Activated CD4-positive, alpha-beta memory T cell treated with anti-CD3 and anti-CD28 coated beads for 36 hours (primary cell): Measurements from ENCODE around the gene CDK18. TPM values are rescaled to one million over a fixed set of nuclear protein-coding genes. Genes with fewer than 3 reads are reported as not detected.

Source experiments
- CTCF ChIA-PET: fragments of 350-600 bp; sonication (Branson Sonifier 250); formaldehyde crosslinking; loops from one replicate; lab custom pipeline; 2021; ENCODE audit warnings: antibody characterized with exemption, inconsistent platforms; lab: Charles Lee
- POLR2A ChIA-PET: fragments of 350-600 bp; sonication (Branson Sonifier 250); formaldehyde crosslinking; loops from one replicate; lab custom pipeline; 2021; ENCODE audit warnings: antibody characterized with exemption; lab: Charles Lee
- DNase-seq: peaks from one replicate; pipeline ENCODE4 v3.0.0-alpha.2; 2020
- H3K27ac Mint-ChIP-seq: one replicate; pipeline ENCODE4 v1.8.0; 2021; ENCODE audit warnings: mixed read lengths
- H3K27me3 Mint-ChIP-seq: one replicate; pipeline ENCODE4 v1.8.0; 2021; ENCODE audit warnings: mixed read lengths
- H3K36me3 Mint-ChIP-seq: one replicate; pipeline ENCODE4 v1.8.0; 2021; ENCODE audit warnings: mixed read lengths
- H3K4me1 Mint-ChIP-seq: one replicate; pipeline ENCODE4 v1.8.0; 2021; ENCODE audit warnings: low read depth, mixed read lengths
- H3K4me3 Mint-ChIP-seq: one replicate; pipeline ENCODE4 v1.8.0; 2021; ENCODE audit warnings: mild to moderate bottlenecking, mixed read lengths
- H3K9me3 Mint-ChIP-seq: one replicate; pipeline ENCODE4 v1.8.0; 2021; ENCODE audit warnings: mixed read lengths
- intact Hi-C: fragments of 100-400 bp; cut with micrococcal nuclease; formaldehyde crosslinking; loops from one replicate; pipeline ENCODE4 v1.15.1; 2023
- total RNA-seq, 2 experiments: library from RNA; stranded (reverse); gene quantifications; one replicate each; pipeline ENCODE4 v1.2.3, GENCODE V29; 2021

The CDK18 gene
- total RNA-seq, 2 experiments from 2014 or later = 2.5 to 2.6 TPM

DNA sequence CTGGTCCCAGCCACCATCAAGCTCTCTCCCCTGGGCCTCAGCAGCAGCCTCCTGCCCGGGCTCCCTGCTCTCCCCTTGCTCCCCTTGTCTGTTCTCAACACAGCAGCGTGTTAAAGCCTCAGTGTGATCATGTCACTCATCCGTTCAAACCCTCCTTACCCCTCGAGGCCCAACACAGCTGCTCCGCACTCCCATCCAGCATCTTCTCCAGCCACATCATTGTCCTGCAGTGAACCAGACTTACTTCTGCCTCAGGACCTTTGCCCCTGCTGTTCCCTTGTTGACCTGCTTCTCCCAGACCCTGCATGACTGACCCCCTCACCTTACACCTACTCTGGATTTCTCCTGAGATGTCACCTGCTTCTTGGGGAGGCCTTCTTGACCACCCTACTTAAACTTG, 13.3 kb downstream of the CDK18 start:
- H3K4me1 Mint-ChIP-seq = no peaks in the 10 kb centered on the region
- CTCF ChIA-PET = interaction anchor here (0.8 to 3.0 kb wide), 4 partner anchors 30 to 244 kb away, joined by 3 to 10 read pairs (median 4); no protein-coding TSS in a partner anchor
- no peak overlapping the region for H3K4me3 Mint-ChIP-seq
- no peaks in the 10 kb centered on the region for H3K9me3 Mint-ChIP-seq
- H3K27ac Mint-ChIP-seq = no peak overlapping the region
- POLR2A ChIA-PET = no interaction called here
- peaks cover 2% of the 10 kb centered on the region for H3K27me3 Mint-ChIP-seq
- intact Hi-C loops = no loop called here
- DNase-seq = no peak
- H3K36me3 Mint-ChIP-seq = no peaks in the 10 kb centered on the region

DNA sequence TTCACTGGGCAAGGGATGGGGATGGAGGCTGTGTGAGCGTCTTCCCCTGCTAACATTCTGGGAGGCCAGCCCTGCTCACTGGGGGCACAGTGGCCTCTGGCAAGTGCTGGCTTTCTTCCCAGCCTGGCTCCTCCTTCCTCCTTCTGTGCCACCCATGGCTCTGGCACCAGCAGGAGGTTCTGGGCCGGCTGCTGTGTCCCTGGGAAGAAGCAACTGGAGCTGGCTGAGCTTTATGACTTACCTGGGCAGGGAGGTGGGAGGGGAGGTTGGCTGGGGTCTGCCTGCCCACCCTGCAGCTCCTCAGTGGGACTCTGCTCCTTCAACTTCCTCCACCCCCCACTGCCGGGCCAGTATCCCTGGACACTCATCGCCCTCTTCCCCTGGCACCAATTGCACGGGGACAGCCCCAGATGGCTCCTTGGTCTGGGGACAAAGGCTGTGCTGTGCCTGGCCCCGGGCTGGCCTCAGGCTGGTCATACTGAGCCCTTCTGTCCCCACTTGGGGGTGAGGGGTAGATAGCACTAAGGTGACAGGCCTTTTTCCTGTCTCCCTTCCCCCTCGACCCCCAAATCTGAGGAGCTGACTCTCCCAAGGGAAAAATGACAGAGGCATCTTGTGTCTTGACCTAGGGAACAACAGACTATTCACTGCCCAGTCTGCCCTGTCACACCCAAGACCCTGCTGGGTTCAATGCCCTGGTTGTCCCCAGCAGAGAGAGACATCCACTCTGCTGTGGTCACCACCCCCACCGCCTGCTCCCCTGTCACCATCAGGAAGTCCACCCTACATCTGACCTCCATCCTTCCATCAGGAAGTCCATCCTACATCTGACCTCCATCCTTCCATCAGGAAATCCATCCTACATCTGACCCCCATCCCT, 14.4 kb downstream of the CDK18 start:
- CTCF ChIA-PET = interaction anchor here (0.6 to 11.0 kb wide), 4 partner anchors 10 to 183 kb away, joined by 3 to 321 read pairs (median 44); no protein-coding TSS in a partner anchor
- POLR2A ChIA-PET = no interaction called here
- no peak overlapping the region for H3K27ac Mint-ChIP-seq

DNA sequence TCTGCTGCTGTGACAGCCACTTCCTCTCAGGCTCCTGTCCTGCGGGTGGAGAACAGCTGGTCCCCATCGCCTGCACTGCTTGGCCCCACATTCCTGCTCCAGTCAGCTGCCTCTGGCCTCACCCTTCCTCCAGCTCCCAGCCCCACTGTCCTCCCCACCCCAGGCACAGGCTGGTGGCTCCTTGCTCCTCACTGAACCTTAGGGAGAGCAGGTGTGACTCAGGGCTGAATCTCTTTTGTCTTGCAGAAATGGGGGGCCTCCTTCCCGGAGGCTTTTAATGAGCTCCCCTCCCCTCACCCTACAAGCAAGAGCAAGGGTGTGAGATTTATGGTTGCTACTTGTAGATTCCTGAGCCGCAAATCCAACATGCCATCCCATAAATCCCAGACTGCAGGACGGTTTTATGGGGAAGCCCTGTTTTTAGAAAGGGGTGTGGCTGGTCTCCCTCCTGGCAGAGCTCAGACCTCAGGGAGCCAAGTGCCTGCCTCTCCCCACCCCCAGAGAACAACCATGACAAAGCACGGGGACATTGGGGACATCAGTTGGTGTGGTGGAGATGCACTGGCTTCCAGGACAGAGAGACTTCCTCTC, 15.2 kb downstream of the CDK18 start:
- no peak overlapping the region for H3K27ac Mint-ChIP-seq
- CTCF ChIA-PET = interaction anchor here (2.3 to 11.0 kb wide), 3 partner anchors 30 to 183 kb away, joined by 9 to 321 read pairs (median 79); no protein-coding TSS in a partner anchor
- H3K9me3 Mint-ChIP-seq = no peaks in the 10 kb centered on the region
- POLR2A ChIA-PET = no interaction called here
- H3K4me3 Mint-ChIP-seq = no peak overlapping the region
- no peak for DNase-seq
- no peaks in the 10 kb centered on the region for H3K36me3 Mint-ChIP-seq
- no peaks in the 10 kb centered on the region for H3K4me1 Mint-ChIP-seq
- intact Hi-C loops = no loop called here
- H3K27me3 Mint-ChIP-seq = peaks cover 2% of the 10 kb centered on the region

More for the DNA sequence above, 14.4 kb downstream of the CDK18 start:
- H3K36me3 Mint-ChIP-seq = no peaks in the 10 kb centered on the region
- H3K4me3 Mint-ChIP-seq = no peak overlapping the region
- H3K27me3 Mint-ChIP-seq = peaks cover 2% of the 10 kb centered on the region
- intact Hi-C loops = no loop called here
- DNase-seq = no peak
- no peaks in the 10 kb centered on the region for H3K9me3 Mint-ChIP-seq
- no peaks in the 10 kb centered on the region for H3K4me1 Mint-ChIP-seq

DNA sequence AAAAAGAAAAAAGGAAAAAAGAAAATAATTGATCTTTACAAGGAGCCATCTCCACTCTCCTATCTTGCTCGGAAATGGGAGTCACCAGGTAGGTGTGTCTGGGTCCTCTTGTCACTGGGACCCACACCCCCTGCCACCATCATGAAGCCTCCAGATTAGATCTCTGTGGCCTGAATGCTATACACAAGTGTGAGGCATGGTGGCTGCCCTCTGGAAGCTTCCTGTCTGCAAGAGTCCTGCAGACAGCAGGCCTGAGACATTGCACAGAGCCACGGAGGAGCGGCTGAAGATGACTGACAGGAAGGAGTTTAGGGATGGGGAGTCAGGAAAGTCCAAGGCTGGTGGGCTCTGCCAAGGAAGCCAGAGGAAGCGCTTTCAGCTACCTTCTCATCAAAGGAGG, 16.2 kb downstream of the CDK18 start:
- POLR2A ChIA-PET = no interaction called here
- Mint-ChIP-seq H3K27me3 (peaks cover 2% of the 10 kb centered on the region), H3K4me1 (no peaks in the 10 kb centered on the region), H3K4me3 (no peak overlapping the region), H3K36me3 (no peaks in the 10 kb centered on the region), H3K9me3 (no peaks in the 10 kb centered on the region), H3K27ac (no peak overlapping the region)
- DNase-seq = no peak
- CTCF ChIA-PET = interaction anchor here (2.3 to 11.0 kb wide), 3 partner anchors 31 to 184 kb away, joined by 9 to 321 read pairs (median 79); no protein-coding TSS in a partner anchor
- intact Hi-C loops = no loop called here

DNA sequence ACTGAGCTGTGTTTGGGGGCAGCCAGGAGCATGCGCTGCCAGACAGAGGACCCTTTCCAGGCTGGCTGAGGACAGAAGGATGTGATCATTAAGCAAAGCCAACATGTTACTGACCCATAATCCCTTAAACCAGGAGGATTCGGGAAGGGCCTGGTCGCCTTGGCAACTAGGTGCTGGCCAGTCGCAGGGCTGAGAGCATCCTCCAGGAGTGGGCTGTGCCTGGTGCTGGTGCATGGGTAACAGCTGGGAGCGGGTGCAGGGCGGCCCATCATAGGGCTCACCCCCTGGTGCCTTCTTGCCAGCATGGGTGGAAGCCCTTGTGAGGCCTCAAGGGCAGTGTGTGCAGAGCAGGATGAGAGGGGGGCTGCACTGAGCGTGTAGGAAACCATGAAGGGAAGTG, 17.2 kb downstream of the CDK18 start:
- Mint-ChIP-seq H3K9me3 (no peaks in the 10 kb centered on the region), H3K4me1 (no peaks in the 10 kb centered on the region), H3K27ac (no peak overlapping the region), H3K27me3 (peaks cover 2% of the 10 kb centered on the region), H3K36me3 (no peaks in the 10 kb centered on the region), H3K4me3 (no peak overlapping the region)
- ChIA-PET CTCF (interaction anchor here (1.1 to 11.0 kb wide), 5 partner anchors 32 to 185 kb away, joined by 4 to 321 read pairs (median 109); no protein-coding TSS in a partner anchor), POLR2A (no interaction called here)
- intact Hi-C loops = no loop called here
- no peak for DNase-seq

DNA sequence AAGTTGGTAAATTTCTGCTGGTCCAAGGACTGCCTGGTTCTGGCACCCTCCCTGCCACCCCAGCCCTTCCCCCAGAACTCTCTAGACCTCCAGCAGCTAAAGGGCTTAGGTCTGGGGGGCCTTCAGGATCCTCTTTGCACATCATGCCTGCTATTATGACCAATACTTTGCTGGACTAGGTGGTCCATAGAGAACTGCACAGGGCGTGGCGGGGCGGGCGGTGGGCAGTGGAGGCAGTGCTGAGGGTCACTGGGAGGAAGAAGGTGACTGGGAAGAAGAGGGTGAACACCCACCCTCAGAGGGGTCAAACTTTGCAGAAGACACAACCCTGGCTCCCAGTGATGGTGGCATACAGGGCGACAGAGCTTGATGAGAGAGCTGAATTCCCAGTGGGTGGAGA, 18.2 kb downstream of the CDK18 start:
- no peak overlapping the region for H3K4me3 Mint-ChIP-seq
- CTCF ChIA-PET = interaction anchor here (0.6 to 11.0 kb wide), 13 partner anchors 33 to 198 kb away, joined by 3 to 321 read pairs (median 14); partner anchors contain the start of gene ELK4
- no peaks in the 10 kb centered on the region for H3K36me3 Mint-ChIP-seq
- intact Hi-C loops = no loop called here
- H3K4me1 Mint-ChIP-seq = no peaks in the 10 kb centered on the region
- H3K27ac Mint-ChIP-seq = no peak overlapping the region
- peaks cover 2% of the 10 kb centered on the region for H3K27me3 Mint-ChIP-seq
- DNase-seq = no peak
- no peaks in the 10 kb centered on the region for H3K9me3 Mint-ChIP-seq
- POLR2A ChIA-PET = no interaction called here

DNA sequence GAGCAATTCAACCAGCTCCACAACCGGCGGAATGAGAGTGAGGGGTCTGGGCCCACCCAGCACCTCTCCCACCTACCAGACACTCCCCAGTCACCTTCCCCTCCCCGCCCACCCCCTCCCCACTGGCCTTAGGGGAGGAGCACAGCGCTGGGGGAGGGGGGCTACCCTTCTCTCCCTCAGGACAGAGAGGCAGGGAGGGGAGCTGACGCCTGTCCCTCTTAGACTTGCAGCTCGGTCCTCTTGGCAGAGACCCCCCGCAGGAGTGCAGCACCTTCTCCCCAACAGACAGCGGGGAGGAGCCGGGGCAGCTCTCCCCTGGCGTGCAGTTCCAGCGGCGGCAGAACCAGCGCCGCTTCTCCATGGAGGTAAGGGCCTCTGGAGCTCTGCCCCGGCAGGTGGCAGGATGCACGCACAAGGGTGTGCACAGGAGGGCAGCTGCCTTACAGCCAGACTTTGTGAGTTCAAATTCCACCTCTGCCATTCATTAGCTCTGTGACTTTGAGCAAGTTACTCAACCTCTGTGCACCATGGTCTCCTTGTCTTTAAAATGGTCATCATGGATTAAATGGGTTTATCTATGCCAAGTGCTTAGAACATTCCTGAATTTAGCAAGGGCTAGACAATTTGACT, 18.9 kb downstream of the CDK18 start:
- Mint-ChIP-seq H3K27ac (no peak overlapping the region), H3K9me3 (no peaks in the 10 kb centered on the region), H3K4me3 (no peak overlapping the region), H3K27me3 (peaks cover 2% of the 10 kb centered on the region), H3K4me1 (no peaks in the 10 kb centered on the region), H3K36me3 (no peaks in the 10 kb centered on the region)
- DNase-seq = no peak
- intact Hi-C loops = no loop called here
- ChIA-PET CTCF (interaction anchor here (1.0 to 11.0 kb wide), 36 partner anchors 8 to 252 kb away, joined by 3 to 321 read pairs (median 7); partner anchors contain the start of gene ELK4), POLR2A (interaction anchor here (1.3 kb wide), 1 partner anchor 35 kb away, joined by 8 read pairs; no protein-coding TSS in a partner anchor)

DNA sequence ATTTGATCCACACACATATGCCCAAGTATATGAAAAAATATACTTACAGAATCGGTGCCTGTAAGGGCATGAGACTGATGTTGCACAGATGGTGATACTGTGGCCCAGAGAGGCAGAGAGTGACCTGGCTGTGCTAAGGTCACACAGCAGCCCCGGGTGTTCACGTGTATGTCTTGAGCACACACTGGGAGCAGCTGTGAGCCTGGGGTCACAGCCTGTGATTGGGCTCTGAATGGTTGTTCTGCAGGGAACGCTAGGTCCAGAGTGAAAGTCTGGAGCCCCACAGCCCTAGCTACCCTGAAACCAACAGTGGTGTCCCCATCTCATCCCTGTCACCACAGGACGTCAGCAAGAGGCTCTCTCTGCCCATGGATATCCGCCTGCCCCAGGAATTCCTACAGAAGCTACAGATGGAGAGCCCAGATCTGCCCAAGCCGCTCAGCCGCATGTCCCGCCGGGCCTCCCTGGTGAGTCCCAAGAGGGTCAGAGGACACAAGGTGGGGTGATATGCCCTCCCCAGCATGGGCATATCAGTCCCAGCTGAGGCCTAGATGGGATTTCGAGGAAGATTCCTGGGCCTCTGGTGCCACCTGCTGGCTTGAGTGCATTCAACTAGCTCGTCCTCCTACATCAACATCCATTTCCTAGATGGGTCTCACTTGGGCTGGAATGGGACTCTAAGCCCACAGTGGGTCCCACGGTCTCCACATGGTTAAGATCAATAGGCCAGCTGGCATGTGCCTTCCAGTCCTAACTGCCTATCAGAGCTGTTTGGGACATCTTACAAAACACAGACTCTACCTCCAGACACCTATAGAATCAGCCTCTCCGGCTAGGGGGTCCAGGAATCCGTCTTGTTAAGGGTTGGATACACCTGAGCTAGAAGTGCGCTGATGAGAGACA, 19.7 kb downstream of the CDK18 start:
- H3K4me1 Mint-ChIP-seq = no peaks in the 10 kb centered on the region
- POLR2A ChIA-PET = interaction anchor here (1.3 kb wide), 1 partner anchor 36 kb away, joined by 8 read pairs; no protein-coding TSS in a partner anchor
- no peaks in the 10 kb centered on the region for H3K9me3 Mint-ChIP-seq
- no peak overlapping the region for H3K4me3 Mint-ChIP-seq
- peak; percentile 82 for DNase-seq
- H3K36me3 Mint-ChIP-seq = no peaks in the 10 kb centered on the region
- intact Hi-C loops = loop anchor here (1.0 kb wide), 4 partner anchors 36 to 189 kb away; no protein-coding TSS in a partner anchor
- CTCF ChIA-PET = interaction anchor here (0.6 to 11.0 kb wide), 70 partner anchors 9 to 632 kb away, joined by 3 to 321 read pairs (median 4); partner anchors contain the start of genes ELK4, KLHDC8A and LEMD1
- peaks cover 2% of the 10 kb centered on the region for H3K27me3 Mint-ChIP-seq
- no peak overlapping the region for H3K27ac Mint-ChIP-seq

DNA sequence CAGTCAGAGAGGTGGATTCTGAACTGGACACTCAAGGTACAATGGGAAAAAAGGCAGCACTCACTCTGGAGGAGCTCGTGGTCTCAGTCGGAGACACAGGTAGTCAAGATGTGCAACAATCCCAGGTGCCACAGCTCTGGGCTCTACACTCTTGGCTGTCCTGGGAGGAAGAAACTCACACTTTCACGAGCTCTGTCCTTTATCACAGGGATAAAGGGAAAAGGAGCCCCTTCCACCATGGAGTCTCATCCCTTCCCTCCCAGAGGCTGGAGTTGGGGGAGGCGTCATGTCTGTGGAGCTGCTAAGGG, 20.3 kb downstream of the CDK18 start:
- Mint-ChIP-seq H3K27me3 (peaks cover 3% of the 10 kb centered on the region), H3K27ac (no peak overlapping the region), H3K4me3 (no peak overlapping the region), H3K4me1 (peaks cover 4% of the 10 kb centered on the region), H3K36me3 (no peaks in the 10 kb centered on the region), H3K9me3 (no peaks in the 10 kb centered on the region)
- CTCF ChIA-PET = interaction anchor here (0.6 to 11.0 kb wide), 63 partner anchors 9 to 633 kb away, joined by 3 to 321 read pairs (median 5); partner anchors contain the start of genes ELK4, KLHDC8A and LEMD1
- DNase-seq = no peak
- intact Hi-C loops = loop anchor here (1.0 to 5.0 kb wide), 6 partner anchors 36 to 189 kb away; no protein-coding TSS in a partner anchor
- POLR2A ChIA-PET = interaction anchor here (1.3 kb wide), 1 partner anchor 37 kb away, joined by 8 read pairs; no protein-coding TSS in a partner anchor

DNA sequence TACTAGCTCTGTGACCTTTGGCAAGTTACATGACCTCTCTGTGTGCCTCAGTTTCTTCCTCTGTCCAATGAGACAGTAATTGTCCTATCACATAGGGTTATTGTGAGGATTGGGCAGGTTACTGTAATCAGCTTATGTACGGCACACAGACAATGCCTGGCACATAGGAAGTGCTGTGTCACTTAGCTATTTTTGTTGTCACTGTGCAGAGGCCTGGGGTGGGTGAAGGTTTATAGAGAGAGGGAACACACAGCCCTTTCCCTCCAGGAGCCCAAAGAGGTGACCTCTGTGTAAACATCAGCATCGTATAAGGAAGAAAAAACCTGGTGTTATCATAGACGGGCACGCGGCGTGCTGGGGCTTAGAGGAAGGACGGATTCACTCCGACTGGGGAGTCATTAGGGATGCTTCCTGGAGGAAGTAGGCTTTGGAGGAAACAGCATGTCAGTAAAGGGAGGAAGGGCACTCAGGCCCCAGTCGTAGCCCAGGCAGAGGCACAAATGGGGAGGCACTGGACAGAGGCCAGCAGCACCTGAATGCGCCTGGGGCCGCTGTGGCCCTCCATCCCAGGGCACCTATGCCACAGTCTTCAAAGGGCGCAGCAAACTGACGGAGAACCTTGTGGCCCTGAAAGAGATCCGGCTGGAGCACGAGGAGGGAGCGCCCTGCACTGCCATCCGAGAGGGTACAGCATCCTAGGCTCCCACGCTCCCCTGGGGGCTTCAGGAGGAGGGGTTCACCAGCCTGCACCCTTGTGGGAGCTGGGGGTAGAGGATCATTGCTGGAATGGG, 21.2 kb downstream of the CDK18 start:
- ChIA-PET CTCF (interaction anchor here (0.8 to 11.0 kb wide), 23 partner anchors 9 to 308 kb away, joined by 3 to 321 read pairs (median 8); partner anchors contain the start of genes ELK4 and LEMD1), POLR2A (interaction anchor here (0.9 kb wide), 1 partner anchor 130 kb away, joined by 4 read pairs; no protein-coding TSS in a partner anchor)
- intact Hi-C loops = loop anchor here (5.0 kb wide), 2 partner anchors 67 to 132 kb away; no protein-coding TSS in a partner anchor

More for the DNA sequence above, 21.2 kb downstream of the CDK18 start:
- H3K9me3 Mint-ChIP-seq = no peaks in the 10 kb centered on the region
- peaks cover 4% of the 10 kb centered on the region for H3K4me1 Mint-ChIP-seq
- no peak overlapping the region for H3K27ac Mint-ChIP-seq
- no peak overlapping the region for H3K4me3 Mint-ChIP-seq
- peaks cover 5% of the 10 kb centered on the region for H3K27me3 Mint-ChIP-seq
- DNase-seq = no peak
- no peaks in the 10 kb centered on the region for H3K36me3 Mint-ChIP-seq
